ENCODE measurements around the gene DGAT2. TPM values are rescaled to one million over a fixed set of nuclear protein-coding genes. Genes with fewer than 3 reads are reported as not detected.
A peak's percentile ranks its signal among the peaks of the same experiment; 100 is the strongest.

Gene DGAT2
- total RNA-seq, 1 experiment from 2014 or later = 6.5 TPM

- Histone ChIP-seq H3F3A (ENCODE audit: insufficient read depth, low read depth) (peaks cover 24% of the 10 kb centered on the region; the same call in 1 of the 2 replicates), H3K79me2 (ENCODE audit: low read depth) (no peaks in the 10 kb centered on the region), H3K4me3 (no peak overlapping the region), H3K9me3 (ENCODE audit: insufficient read depth, low read depth) (no peaks in the 10 kb centered on the region), H3K27me3 (ENCODE audit: insufficient read depth, low read depth) (no peaks in the 10 kb centered on the region), H3K36me3 (ENCODE audit: low read depth) (0 out of 2 replicates have a peak, but pooled peaks cover 7% of the 10 kb centered on the region), H3K27ac (0 out of 2 replicates have a peak overlapping the region, but pooled peaks have one; percentile 13), H2AFZ (no peak overlapping the region), H3K9me2 (ENCODE audit: insufficient read depth) (no peaks in the 10 kb centered on the region), H4K20me1 (ENCODE audit: insufficient read depth) (no peaks in the 10 kb centered on the region), H3K4me2 (peak overlapping the region; percentile 27), H3K4me1 (replicated peaks; ENCODE audit: insufficient read depth) (peaks cover 43% of the 10 kb centered on the region)
- POLR2A ChIA-PET (ENCODE audit: unreplicated experiment) = interaction anchor here (0.6 kb wide), 1 partner anchor 121 kb away, joined by 6 read pairs; no protein-coding TSS in a partner anchor
- BruUV-seq (replicated peaks) = no TSS peak
- TF ChIP-seq EZH2 (IDR thresholded peaks at IDR 0.05; ENCODE audit: low read depth) (no peak), CTCF (conservative IDR thresholded peaks at IDR 0.05) (no peak; the same call in 1 of the 2 replicates)
- DNase-seq = peak; percentile 29 to 80
- intact Hi-C loops (cut with micrococcal nuclease; ENCODE audit: unreplicated experiment) = no loop called here
- CTCF ChIA-PET = no interaction called here
These were observed 22.4 kb downstream of the DGAT2 start for GRCh38 chr11:75790986-75791385.

- H4K20me1 ChIP-seq (ENCODE audit: insufficient read depth) = no peaks in the 10 kb centered on the region
- H2AFZ ChIP-seq = no peak overlapping the region
- 0 out of 2 replicates have a peak, but pooled peaks cover 7% of the 10 kb centered on the region for H3K36me3 ChIP-seq (ENCODE audit: low read depth)
- H3K4me2 ChIP-seq = peak overlapping the region; percentile 27; the same call in 1 of the 2 replicates
- ChIA-PET POLR2A (ENCODE audit: unreplicated experiment) (no interaction called here), CTCF (no interaction called here)
- TF ChIP-seq CTCF (conservative IDR thresholded peaks at IDR 0.05) = no peak
- TF ChIP-seq EZH2 (IDR thresholded peaks at IDR 0.05; ENCODE audit: low read depth) = no peak
- H3F3A ChIP-seq (ENCODE audit: insufficient read depth, low read depth) = peaks cover 24% of the 10 kb centered on the region; the same call in 1 of the 2 replicates
- BruUV-seq (replicated peaks) = no TSS peak
- no peaks in the 10 kb centered on the region for H3K27me3 ChIP-seq (ENCODE audit: insufficient read depth, low read depth)
- no peaks in the 10 kb centered on the region for H3K9me2 ChIP-seq (ENCODE audit: insufficient read depth)
- no peak overlapping the region for H3K27ac ChIP-seq
- intact Hi-C loops (cut with micrococcal nuclease; ENCODE audit: unreplicated experiment) = no loop called here
- H3K9me3 ChIP-seq (ENCODE audit: insufficient read depth, low read depth) = no peaks in the 10 kb centered on the region
- DNase-seq = no peak
- no peak overlapping the region for H3K4me3 ChIP-seq
- peaks cover 52% of the 10 kb centered on the region for H3K4me1 ChIP-seq (replicated peaks; ENCODE audit: insufficient read depth)
- no peaks in the 10 kb centered on the region for H3K79me2 ChIP-seq (ENCODE audit: low read depth)
These were observed 23.7 kb downstream of the DGAT2 start for GRCh38 chr11:75792127-75792731.

GRCh38 chr11:75792997-75793800, 24.6 kb downstream of the DGAT2 start:
- CTCF ChIA-PET = no interaction called here
- no peaks in the 10 kb centered on the region for H3K9me3 ChIP-seq (ENCODE audit: insufficient read depth, low read depth)
- H2AFZ ChIP-seq = no peak overlapping the region
- H3K27me3 ChIP-seq (ENCODE audit: insufficient read depth, low read depth) = no peaks in the 10 kb centered on the region
- no peak for DNase-seq
- POLR2A ChIA-PET (ENCODE audit: unreplicated experiment) = no interaction called here
- H3K27ac ChIP-seq = no peak overlapping the region
- 0 out of 2 replicates have a peak, but pooled peaks cover 4% of the 10 kb centered on the region for H3K36me3 ChIP-seq (ENCODE audit: low read depth)
- no peak overlapping the region for H3K4me2 ChIP-seq
- no peaks in the 10 kb centered on the region for H3K79me2 ChIP-seq (ENCODE audit: low read depth)
- intact Hi-C loops (cut with micrococcal nuclease; ENCODE audit: unreplicated experiment) = no loop called here
- peaks cover 60% of the 10 kb centered on the region for H3K4me1 ChIP-seq (replicated peaks; ENCODE audit: insufficient read depth)
- TF ChIP-seq EZH2 (IDR thresholded peaks at IDR 0.05; ENCODE audit: low read depth) (no peak), CTCF (conservative IDR thresholded peaks at IDR 0.05) (no peak)
- peaks cover 24% of the 10 kb centered on the region; the same call in 1 of the 2 replicates for H3F3A ChIP-seq (ENCODE audit: insufficient read depth, low read depth)
- no TSS peak for BruUV-seq (replicated peaks)
- H3K4me3 ChIP-seq = no peak overlapping the region
- H3K9me2 ChIP-seq (ENCODE audit: insufficient read depth) = no peaks in the 10 kb centered on the region
- no peaks in the 10 kb centered on the region for H4K20me1 ChIP-seq (ENCODE audit: insufficient read depth)
